HG03159 (cell line): ENCODE data around the gene HOXC12.

Experiments
- ATAC-seq: cut with Tn5 transposase; IDR thresholded peaks from one replicate; pipeline ENCODE4 v1.9.1; 2021; ENCODE audit warnings: mild to moderate bottlenecking, moderate library complexity; ENCODE audit not compliant: unreplicated experiment

The HOXC12 gene

DNA sequence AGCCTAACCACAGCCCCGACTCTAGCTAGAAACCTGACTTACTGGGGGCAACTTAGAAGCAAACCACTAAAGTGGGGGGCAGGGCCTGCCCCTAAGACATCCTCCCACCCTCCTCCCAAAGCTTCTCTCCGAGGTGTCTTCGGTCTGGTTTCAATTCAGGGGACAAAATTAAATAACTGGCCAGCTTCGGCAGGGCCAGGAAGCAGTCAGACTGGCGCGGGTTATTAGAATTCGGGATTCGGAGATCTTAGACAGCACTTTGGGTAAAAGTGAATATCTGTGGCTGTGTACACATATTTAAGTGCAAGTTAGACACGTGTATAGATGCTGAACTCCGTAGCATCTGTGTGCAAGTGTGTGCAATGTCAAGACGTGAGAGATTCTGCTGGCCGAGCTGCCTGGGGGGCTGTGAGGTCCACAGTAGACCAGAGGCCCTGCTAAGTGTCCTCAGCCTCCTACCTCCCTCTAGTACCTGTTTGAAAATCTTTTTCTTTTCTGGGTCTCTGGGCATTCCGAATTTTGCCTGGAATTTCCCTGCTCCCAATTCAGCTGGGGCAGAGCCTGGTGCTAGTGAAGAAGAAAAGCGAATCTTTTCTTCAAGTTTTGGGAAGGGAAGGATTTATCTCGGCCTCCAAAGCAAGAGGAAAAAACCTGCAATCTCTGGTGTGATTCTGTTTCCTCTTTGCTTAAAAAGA lies 26.2 kb downstream of the HOXC12 start:
- no peak for ATAC-seq

DNA sequence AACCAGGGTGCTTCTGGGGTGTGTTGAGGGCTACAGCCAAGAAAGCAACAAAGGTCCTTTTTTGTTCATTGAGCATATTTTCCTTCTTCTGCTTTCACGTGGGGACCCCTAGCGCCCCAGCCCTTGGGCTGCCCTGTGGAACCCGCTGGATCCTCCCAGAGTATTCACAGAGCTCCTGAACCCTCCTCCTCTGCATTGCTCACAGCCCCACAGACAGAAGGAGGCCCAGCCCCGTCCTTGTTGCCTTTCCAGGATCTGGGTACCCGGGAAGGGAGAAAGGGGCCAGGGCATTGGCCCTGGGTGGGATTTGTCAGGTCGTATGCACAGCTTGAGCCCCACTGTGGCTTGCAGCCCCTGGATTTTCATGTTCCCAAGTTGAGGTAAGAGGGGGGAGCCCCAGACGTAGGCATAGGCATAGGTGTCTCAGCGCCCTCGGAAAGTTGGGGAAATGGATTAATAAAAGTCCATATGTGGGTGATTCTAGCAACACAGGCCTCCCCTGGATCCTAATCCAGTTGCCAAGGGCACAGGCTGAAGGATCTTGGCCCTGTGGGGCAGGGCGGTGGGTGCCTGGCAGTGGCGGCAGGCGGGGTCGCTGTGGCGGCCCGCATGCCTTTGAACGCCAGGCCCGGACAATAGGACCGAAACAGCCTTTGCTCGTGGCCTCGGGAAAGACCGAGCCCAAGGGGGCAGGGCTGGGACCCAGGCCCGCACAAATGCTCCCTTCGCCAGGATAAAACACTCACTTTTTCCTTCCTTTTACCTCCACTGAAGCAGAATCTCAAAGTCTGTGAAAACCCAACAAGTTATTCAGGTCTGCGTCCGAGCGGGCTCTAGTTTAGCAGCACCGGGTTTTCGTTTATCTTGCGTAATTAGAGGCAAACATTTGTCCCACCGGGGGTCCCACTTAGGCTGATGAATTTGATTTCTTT lies 27.2 kb downstream of the HOXC12 start:
- no peak for ATAC-seq

- ATAC-seq: no peak
Measured at GRCh38 chr12:53982648-53983567, 28.2 kb downstream of the HOXC12 start.

DNA sequence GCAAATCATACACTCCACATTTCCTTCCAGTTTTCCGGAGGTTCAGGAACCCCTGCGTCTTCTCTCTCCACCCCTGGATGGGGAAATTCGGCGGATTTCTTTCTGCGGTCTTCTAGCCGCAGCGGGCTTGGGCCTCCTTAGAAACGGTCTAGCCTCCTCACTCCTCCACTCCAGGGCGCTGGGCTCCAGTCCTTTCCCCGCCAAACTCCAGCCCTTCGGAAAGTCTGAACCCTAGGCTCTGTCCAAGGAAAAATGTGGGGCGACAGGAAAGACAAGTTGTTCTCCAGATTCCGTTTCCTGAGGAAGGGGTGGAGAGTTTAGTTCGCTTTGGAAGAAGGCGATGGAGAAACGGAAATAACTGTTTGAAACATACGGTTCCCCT lies 28.9 kb downstream of the HOXC12 start:
- ATAC-seq: no peak

DNA sequence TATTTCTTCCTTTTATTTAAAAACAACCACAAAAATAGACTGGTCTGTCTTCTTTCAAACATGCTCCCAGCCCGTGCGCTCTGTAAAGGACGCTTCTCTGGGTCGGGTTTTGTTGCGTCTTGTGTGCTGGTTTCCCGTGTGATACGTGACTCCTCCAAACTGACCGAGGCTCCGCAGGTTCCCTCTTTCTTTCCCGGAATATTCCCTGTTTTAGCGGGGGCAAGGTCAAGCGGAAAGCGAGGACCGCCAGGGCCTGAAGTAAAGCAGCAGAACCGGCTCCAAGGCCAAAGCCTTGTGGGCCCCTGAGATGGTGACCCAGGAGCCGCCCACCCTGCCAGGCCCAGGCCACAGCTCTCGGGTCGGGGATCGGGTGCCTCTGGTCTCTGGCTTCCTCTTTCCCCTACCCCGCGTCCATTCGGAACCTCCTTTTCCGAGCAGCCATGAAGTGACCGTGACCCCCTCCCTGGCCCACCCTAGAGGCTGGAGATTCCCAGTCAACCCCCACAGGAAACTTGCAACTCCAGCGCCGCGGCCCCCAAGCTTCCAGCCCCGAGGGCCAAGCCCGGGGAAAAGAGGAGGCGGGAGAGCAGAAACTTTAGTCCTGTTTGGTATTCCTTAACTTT lies 29.4 kb downstream of the HOXC12 start:
- ATAC-seq: no peak

DNA sequence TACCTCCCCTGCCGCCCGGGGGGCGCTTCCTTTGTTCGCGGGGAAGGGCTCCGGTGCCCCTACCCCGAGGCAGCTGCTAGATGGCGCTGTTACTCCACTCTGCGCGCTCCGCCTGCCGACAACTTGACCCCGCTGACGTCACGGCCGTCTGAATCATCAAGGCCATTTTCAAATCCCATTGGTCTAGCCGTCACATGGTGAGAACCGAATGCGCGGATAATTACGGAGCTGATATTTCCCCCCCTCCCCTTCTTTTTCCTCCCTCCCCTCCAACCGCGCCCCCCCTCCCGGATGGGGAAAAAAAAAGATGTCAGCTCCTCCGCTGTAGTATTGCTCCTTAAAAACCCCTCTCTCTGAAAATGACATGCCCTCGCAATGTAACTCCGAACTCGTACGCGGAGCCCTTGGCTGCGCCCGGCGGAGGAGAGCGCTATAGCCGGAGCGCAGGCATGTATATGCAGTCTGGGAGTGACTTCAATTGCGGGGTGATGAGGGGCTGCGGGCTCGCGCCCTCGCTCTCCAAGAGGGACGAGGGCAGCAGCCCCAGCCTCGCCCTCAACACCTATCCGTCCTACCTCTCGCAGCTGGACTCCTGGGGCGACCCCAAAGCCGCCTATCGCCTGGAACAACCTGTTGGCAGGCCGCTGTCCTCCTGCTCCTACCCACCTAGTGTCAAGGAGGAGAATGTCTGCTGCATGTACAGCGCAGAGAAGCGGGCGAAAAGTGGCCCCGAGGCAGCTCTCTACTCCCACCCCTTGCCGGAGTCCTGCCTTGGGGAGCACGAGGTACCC lies 30.4 kb downstream of the HOXC12 start, which contains the start of gene HOXC10:
Gene HOXC10 (plus strand): TSS at position 246 of the 791 bp plus-strand sequence. CDS start 114 bp downstream, at position 360.
- no peak for ATAC-seq

DNA sequence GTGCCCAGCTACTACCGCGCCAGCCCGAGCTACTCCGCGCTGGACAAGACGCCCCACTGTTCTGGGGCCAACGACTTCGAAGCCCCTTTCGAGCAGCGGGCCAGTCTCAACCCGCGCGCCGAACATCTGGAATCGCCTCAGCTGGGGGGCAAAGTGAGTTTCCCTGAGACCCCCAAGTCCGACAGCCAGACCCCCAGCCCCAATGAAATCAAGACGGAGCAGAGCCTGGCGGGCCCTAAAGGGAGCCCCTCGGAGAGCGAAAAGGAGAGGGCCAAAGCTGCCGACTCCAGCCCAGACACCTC lies 30.9 kb downstream of the HOXC12 start:
- ATAC-seq: no peak

DNA sequence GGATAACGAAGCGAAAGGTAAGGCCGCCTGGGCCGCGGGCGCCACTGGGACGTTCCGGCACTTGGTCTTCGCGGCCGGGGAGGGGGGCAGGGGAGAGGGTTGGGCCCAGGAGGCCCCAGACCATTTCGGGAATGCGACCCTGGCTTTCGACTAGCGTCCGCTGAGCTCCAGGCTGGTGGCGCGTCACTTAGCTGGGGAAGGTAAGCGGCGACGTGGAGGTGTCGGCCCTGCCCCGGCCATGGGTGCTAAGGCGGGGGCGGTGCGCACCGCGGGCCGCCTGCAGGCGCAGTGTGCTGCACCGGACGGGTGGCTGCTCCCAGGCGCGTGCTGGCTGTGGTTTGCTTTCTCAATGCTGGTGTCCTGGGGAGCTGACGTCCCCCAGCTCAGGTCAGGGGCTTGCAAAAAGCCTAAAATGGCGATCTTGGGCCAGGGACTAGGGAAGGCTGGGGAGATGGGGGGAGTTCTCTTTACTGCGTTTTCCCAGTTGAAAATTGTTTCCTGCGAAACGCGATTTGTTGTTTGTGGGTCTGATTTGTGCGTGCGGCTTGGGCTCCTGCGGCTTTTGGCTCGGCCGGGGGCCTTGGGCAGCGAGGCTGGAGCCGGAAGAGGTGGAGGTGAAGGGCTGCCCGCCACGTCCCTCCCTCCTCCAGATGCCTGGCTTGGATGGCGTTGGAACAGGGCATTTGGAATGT lies 31.4 kb downstream of the HOXC12 start:
- no peak for ATAC-seq

GRCh38 chr12:53986686-53987483 lies 32.2 kb downstream of the HOXC12 start:
- no peak for ATAC-seq

- no peak for ATAC-seq
Measured at GRCh38 chr12:53987787-53988230, 33.1 kb downstream of the HOXC12 start.

DNA sequence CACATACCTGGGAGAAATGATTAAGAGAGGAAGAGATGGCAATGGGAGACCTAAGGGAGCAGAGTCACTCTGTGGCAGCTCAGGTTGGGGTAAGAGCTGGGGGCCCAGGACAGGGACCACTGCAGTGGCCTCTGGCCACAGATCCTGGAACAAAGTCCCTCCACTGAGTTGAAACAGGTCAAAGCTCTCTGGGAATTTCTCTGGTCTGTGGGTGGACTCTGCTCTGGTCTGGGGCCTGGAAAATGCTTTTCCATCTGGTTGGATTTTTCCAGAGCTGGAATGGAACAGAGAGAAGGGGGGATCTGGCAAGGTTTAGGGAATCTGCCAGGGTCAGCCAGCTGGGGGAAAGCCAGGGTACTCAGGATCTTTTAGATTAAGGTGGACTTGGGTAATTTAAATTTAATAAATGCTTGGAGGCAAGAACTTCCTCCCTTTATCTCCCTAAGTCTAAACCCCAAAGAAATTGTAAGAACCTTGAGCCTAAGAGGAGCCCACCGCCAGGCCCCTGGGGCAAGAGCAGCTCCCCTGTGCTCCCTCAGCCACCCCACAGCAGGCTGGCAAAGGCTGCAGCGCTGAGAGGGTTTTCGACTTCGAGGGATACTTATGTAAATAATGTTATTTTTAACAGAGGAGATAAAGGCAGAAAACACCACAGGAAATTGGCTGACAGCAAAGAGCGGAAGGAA lies 34.0 kb downstream of the HOXC12 start:
- no peak for ATAC-seq

GRCh38 chr12:53989227-53990113 lies 34.8 kb downstream of the HOXC12 start:
- no peak for ATAC-seq

DNA sequence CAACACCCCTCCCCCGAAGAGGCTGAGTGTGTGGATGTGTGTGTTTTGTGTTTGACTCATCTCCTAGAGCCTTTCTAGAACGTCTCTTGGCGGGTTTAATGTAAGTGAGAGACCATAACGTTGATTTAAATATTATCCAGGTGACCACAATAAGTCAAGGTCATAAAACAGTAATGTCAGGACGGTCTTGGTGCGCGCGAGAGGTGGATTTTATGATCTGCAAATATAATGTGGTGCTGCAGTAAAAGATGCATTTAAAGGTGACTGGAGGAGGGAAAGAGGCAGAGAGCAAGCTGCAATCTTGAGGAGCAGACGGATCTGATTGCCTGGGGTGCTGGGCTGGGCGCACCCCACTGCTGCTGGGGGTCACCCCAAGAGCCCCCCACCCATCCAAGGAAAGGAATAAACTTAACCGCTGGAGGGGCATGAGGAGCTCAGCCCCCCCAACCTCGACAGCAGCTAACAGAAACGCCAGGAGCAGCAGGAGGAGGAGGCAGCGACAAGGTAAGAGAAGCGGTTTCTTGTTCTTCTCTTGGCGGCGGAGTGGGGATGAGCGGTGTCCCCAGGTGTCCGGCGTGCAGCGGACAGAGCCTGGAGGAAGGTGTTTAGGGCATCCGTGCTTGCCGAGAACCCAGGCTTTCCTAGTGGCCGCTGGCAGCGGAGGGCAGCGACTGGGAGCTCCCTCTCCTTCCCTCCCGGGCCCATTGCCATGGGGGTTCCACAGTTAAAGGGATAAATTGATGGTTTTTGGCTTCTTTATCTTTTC lies 35.8 kb downstream of the HOXC12 start:
- ATAC-seq: no peak

DNA sequence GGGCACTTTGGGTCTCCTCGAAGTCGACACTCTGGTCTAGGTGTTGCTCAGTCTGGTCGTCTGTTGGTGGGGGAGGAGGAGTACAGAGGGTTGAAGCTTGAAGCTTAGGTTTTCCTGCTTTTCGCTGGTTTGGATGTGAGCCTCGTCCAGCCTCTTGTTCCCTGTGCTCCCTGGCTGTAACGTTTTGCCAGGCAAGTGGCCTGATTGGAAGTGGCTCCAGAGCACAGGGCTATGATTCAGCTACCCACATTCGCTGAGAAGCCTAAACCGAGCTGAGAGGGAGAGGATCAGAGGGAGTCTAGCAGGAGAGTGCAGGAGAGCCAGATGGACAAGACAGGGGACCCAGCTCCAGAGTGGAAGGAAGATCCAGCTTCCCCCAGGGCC lies 36.4 kb downstream of the HOXC12 start:
- ATAC-seq: no peak

DNA sequence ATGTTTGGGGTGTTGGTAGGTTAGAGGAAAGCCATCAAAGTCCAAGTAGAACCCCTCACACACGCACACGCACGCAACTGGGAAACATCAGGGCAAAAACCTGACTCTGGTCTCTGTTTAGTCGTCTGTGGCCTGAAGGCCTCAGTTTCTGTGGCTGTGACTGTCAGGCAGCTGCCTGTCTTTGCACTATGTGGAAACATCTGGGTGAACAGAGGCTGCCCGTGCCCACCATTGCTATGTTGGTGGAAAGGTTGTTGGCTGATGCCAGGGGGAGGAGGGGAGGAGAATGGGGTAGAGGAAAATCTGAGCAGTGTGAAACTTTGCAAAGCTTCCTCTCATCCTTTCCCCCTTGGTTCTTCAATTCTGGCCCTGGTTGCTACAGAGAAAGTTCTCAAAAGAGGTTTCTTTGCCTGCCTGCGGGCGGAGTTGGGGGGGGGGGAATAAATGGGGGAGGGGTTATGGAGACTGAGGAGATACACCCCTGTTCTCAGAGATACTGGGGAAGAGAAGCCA lies 37.7 kb downstream of the HOXC12 start:
- ATAC-seq: no peak
